Right ventricle myocardium superior (tissue), 1 donor: ENCODE measurements around the gene PHACTR1. TPM values are rescaled to one million over a fixed set of nuclear protein-coding genes. Genes with fewer than 3 reads are reported as not detected.

Experiments used
- ATAC-seq: fragments of 200-7000 bp; cut with Tn5 transposase; one replicate; pipeline ENCODE4 v1.9.1; 2020; ENCODE audit warnings: mild to moderate bottlenecking; ENCODE audit not compliant: poor library complexity
- DNase-seq: peaks from one replicate; pipeline ENCODE4 v3.0.0-alpha.2; 2020
- intact Hi-C: fragments of 100-400 bp; cut with DNase I; formaldehyde crosslinking; loops from one replicate; pipeline ENCODE4 v1.11.2; 2022
- total RNA-seq: library from RNA; stranded (reverse); fragmentation: NEBNext Ultra II Directional; extraction: Animal tissue kit (Norgen Biotek cat#: 25700); gene quantifications from one replicate; pipeline ENCODE4 v1.2.1, GENCODE V29; 2021
- donor health status: DM: no; HTN: yes; CAD: no; lungs with severe emphysema.

Gene PHACTR1
- total RNA-seq, 1 donor from 2014 or later = 114 TPM

DNA sequence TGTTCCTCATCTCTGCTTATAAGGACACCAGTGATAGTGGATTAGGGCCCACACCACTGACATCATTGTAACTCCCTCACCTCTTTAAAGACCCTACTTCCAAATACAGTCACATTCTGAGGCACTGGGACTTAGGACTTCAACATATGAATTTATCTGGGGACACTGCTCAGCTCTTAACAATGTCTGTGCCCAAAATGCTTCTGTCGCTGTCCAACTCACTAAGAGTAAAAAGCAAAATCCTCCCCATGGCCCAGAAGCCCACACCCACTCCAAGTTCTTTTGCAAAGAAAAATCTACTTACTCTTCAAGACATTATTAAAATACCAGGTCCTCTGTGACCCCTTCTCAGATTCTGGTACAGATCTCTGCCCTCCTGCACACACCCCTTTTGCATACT, 495.5 kb downstream of the PHACTR1 start:
- DNase-seq (no peak), ATAC-seq (no peak)
- intact Hi-C loops = no loop called here

GRCh38 chr6:13212538-13212937, 496.0 kb downstream of the PHACTR1 start:
- ATAC-seq = no peak
- intact Hi-C loops = no loop called here
- no peak for DNase-seq

DNA sequence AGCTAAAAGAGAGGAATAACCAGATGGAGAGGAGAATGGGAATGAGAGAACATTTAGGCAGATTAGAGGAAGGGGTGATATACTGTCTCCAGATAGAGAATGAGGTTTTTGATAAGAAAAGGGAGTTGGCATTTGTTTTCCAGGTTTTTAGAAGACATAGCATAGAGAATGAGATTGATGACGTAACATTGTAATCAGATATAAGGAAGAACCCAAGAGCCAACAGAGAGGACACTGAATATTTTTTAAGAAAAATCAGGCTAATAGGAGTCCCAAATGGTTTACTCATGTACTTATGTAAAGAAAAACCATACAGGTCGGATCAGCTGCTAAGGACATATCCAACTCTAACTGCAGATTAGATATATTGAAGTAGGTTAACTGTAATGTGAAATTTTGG, 498.8 kb downstream of the PHACTR1 start:
- ATAC-seq = no peak
- no peak for DNase-seq
- intact Hi-C loops = no loop called here

DNA sequence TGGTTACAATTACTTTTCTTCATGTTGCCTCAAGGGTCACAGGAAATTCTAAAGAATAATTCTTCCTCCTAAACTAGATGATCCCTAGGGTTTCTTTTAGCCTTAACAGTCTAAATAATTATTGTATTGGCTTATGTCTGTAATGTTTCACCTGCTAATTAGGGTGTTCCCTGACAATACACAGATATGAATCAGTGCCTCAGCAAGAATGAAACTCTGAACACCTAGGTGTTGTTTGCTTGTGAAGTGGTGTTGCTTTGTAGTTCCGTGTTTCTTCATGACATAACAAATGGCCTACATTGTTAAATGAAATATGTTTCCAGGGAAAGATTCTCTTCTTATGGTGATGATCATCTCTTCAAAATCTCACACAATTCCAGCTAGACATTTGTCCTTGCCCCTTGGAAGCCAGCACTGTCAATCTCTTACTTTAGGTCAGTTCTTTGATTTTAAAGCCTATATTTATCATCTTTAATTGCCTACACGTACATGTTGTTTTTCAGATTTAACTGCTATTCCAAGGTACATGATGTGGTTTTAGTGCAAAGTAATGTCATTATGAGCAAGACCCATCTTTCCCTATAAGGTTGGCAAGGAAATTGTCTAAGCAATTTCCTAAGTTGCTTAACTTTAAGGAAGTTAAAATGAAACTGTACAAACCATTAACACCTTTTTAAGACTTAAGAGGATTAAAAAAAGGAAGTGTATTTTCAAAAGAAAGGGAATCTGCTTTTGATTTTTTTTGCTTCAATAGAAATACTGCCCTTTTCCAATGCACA, 499.9 kb downstream of the PHACTR1 start:
- no peak for DNase-seq
- ATAC-seq = no peak
- intact Hi-C loops = no loop called here

GRCh38 chr6:13217206-13217905, 500.8 kb downstream of the PHACTR1 start:
- intact Hi-C loops = no loop called here
- ATAC-seq (peak; percentile 45), DNase-seq (no peak)

DNA sequence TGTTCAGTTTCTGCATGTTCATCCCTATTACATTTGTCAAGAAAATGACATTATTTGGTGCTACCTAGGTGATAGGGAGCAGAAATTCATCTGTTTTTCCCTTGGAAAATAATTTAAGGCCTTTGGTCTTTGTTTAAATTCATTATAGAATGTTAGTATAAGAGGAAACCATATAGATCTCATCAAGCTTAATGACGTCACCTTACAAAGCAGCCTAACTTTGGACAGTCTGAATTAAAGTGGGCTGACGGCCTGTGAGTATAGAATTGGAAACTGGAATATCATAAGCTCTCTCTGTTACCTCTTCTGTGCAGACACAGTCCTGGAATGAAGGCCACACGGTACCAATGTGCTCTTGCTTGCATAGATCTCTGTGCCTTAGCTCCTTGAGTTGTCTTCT, 503.7 kb downstream of the PHACTR1 start:
- DNase-seq = no peak
- intact Hi-C loops = no loop called here
- ATAC-seq = no peak

- ATAC-seq (no peak), DNase-seq (no peak)
- intact Hi-C loops = no loop called here
Measured at GRCh38 chr6:13222048-13222447, 505.5 kb downstream of the PHACTR1 start.

GRCh38 chr6:13226071-13226470, 509.5 kb downstream of the PHACTR1 start:
- ATAC-seq = no peak
- DNase-seq = no peak
- intact Hi-C loops = no loop called here

- ATAC-seq (no peak), DNase-seq (no peak)
- intact Hi-C loops = no loop called here
Measured at GRCh38 chr6:13228264-13229204, 512.0 kb downstream of the PHACTR1 start.

GRCh38 chr6:13229205-13230085, 512.9 kb downstream of the PHACTR1 start:
- intact Hi-C loops = no loop called here
- DNase-seq (no peak), ATAC-seq (no peak)

- intact Hi-C loops = no loop called here
- DNase-seq (no peak), ATAC-seq (no peak)
Measured at GRCh38 chr6:13233106-13233505, 516.5 kb downstream of the PHACTR1 start.

- intact Hi-C loops = no loop called here
Measured at GRCh38 chr6:13234130-13234529, 517.6 kb downstream of the PHACTR1 start.

DNA sequence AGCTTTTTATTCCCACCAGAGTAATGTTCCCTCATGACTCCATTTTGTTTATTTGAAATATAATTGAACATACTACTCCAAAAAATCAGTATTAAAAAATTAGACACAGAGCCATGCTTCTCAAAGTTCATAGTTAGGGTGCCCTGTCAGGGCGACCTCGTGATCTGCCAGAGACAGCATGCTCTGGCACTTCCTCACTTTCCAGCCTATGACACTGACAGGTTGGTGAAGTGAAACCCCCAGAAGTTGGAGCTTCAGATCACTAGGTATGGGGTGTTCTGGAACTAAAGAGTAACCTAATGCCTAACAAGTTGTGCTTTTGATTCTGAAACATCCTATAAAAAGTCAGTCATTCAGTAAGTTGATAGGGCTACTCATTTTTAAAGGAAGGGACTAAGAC, 518.8 kb downstream of the PHACTR1 start:
- ATAC-seq (no peak), DNase-seq (no peak)
- intact Hi-C loops = no loop called here

More at GRCh38 chr6:13234130-13234529, 517.6 kb downstream of the PHACTR1 start:
- ATAC-seq (no peak), DNase-seq (no peak)

GRCh38 chr6:13237318-13237717, 520.8 kb downstream of the PHACTR1 start:
- intact Hi-C loops = no loop called here
- peak; percentile 54 for ATAC-seq
- DNase-seq = no peak

- ATAC-seq = peak; percentile 32
- intact Hi-C loops = no loop called here
- no peak for DNase-seq
Measured at GRCh38 chr6:13238017-13238416, 521.5 kb downstream of the PHACTR1 start.

GRCh38 chr6:13238640-13239216, 522.2 kb downstream of the PHACTR1 start:
- intact Hi-C loops = no loop called here
- DNase-seq (no peak), ATAC-seq (peak; percentile 65)

GRCh38 chr6:13239530-13240455, 523.2 kb downstream of the PHACTR1 start:
- DNase-seq = no peak
- intact Hi-C loops = no loop called here
- ATAC-seq = no peak
